Measurements from ENCODE around the gene HYAL4. TPM values are rescaled to one million over a fixed set of nuclear protein-coding genes. Genes with fewer than 3 reads are reported as not detected.

HYAL4 gene
- total and polyA plus RNA-seq, 2 experiments from 2014 or later: 0.07 TPM; not detected in 1

GRCh38 chr7:123864012-123864411 lies 19.0 kb downstream of the HYAL4 start:
- Histone ChIP-seq H3K4me1 (ENCODE audit: insufficient read depth) (peaks cover 19% of the 10 kb centered on the region), H3K36me3 (replicated peaks; ENCODE audit: insufficient read depth, low read depth) (no peaks in the 10 kb centered on the region), H3K4me2 (peak overlapping the region; percentile 28), H3K9me2 (replicated peaks; ENCODE audit: insufficient read depth) (no peaks in the 10 kb centered on the region), H3K4me3 (no peak overlapping the region), H3K27ac (peak overlapping the region; percentile 85), H3K79me2 (no peaks in the 10 kb centered on the region), H3K9me3 (ENCODE audit: low read depth) (no peaks in the 10 kb centered on the region), H3K27me3 (no peaks in the 10 kb centered on the region), H4K20me1 (ENCODE audit: insufficient read depth, poor library complexity, severe bottlenecking) (no peaks in the 10 kb centered on the region), H2AFZ (peak overlapping the region; percentile 38)
- no peak for DNase-seq (ENCODE audit: low spot score)
- TF ChIP-seq, protein P1, sequence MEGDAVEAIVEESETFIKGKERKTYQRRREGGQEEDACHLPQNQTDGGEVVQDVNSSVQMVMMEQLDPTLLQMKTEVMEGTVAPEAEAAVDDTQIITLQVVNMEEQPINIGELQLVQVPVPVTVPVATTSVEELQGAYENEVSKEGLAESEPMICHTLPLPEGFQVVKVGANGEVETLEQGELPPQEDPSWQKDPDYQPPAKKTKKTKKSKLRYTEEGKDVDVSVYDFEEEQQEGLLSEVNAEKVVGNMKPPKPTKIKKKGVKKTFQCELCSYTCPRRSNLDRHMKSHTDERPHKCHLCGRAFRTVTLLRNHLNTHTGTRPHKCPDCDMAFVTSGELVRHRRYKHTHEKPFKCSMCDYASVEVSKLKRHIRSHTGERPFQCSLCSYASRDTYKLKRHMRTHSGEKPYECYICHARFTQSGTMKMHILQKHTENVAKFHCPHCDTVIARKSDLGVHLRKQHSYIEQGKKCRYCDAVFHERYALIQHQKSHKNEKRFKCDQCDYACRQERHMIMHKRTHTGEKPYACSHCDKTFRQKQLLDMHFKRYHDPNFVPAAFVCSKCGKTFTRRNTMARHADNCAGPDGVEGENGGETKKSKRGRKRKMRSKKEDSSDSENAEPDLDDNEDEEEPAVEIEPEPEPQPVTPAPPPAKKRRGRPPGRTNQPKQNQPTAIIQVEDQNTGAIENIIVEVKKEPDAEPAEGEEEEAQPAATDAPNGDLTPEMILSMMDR (IDR thresholded peaks at IDR 0.05; ENCODE audit: poor library complexity): no peak
- no peak for TF ChIP-seq EZH2 (IDR thresholded peaks at IDR 0.05; ENCODE audit: borderline replicate concordance)
- no peak for TF ChIP-seq EZH2phosphoT487 (IDR thresholded peaks at IDR 0.05; ENCODE audit: low read depth, severe bottlenecking, unreplicated experiment)
- WGBS (ENCODE audit: low lambda C conversion rate, missing lambda C conversion rate): 52% methylated on average over 1 of the region's 1 CpG

DNA sequence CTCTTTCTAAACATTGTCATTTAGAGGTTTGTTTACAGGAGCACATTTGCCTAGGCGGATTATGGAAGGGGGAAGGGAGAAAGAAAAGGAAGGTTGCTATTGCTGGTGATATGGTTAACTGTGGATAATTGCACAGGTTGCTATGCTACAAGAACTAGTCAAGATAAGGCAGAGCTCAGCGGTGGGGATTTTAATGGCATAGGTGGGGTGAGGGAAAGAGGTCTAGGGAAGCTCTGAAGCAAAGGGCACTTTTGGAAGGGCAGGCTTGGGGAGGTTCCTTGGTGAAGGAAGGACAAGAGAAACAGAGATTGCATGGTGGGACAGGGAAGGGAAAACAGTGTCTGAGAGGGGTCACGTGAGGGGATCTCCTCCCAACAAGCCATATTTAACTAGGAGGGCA lies 19.5 kb downstream of the HYAL4 start:
- Histone ChIP-seq H3K36me3 (replicated peaks; ENCODE audit: insufficient read depth, low read depth) (no peaks in the 10 kb centered on the region), H3K4me1 (ENCODE audit: insufficient read depth) (peaks cover 19% of the 10 kb centered on the region), H3K27ac (peak overlapping the region; percentile 85), H3K27me3 (no peaks in the 10 kb centered on the region), H3K9me2 (replicated peaks; ENCODE audit: insufficient read depth) (no peaks in the 10 kb centered on the region), H3K4me3 (no peak overlapping the region), H3K4me2 (peak overlapping the region; percentile 28), H2AFZ (peak overlapping the region; percentile 38), H3K9me3 (ENCODE audit: low read depth) (no peaks in the 10 kb centered on the region), H3K79me2 (no peaks in the 10 kb centered on the region), H4K20me1 (ENCODE audit: insufficient read depth, poor library complexity, severe bottlenecking) (no peaks in the 10 kb centered on the region)
- peak; percentile 30 for DNase-seq (ENCODE audit: low spot score)
- TF ChIP-seq EZH2 (IDR thresholded peaks at IDR 0.05; ENCODE audit: borderline replicate concordance): no peak
- no peak for TF ChIP-seq EZH2phosphoT487 (IDR thresholded peaks at IDR 0.05; ENCODE audit: low read depth, severe bottlenecking, unreplicated experiment)
- TF ChIP-seq, protein P1 (IDR thresholded peaks at IDR 0.05; ENCODE audit: poor library complexity): no peak
- 36% methylated on average over 3 of the region's 3 CpGs for WGBS (ENCODE audit: low lambda C conversion rate, missing lambda C conversion rate)

DNA sequence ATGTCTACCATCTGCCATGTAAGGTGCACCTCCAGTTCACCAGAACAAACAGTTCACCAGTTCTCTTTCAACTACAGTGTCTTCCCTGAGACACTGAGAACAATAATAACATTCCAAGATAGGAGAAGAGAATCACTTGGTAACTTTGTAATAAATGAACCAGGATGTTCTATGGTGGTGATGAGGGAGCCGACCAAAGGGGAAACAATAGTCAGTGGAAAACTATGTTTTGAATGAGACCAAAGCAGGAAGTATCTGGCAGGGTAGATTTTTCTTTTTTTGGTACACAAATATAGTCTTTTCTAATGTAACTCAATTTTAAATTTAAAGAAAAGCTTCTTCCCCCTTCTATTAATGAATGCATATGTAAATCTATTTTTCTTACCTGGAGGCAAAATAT lies 20.0 kb downstream of the HYAL4 start:
- Histone ChIP-seq H3K4me1 (ENCODE audit: insufficient read depth) (peaks cover 19% of the 10 kb centered on the region), H3K9me3 (ENCODE audit: low read depth) (no peaks in the 10 kb centered on the region), H3K4me2 (peak overlapping the region; percentile 28), H3K9me2 (replicated peaks; ENCODE audit: insufficient read depth) (no peaks in the 10 kb centered on the region), H4K20me1 (ENCODE audit: insufficient read depth, poor library complexity, severe bottlenecking) (no peaks in the 10 kb centered on the region), H3K36me3 (replicated peaks; ENCODE audit: insufficient read depth, low read depth) (no peaks in the 10 kb centered on the region), H3K4me3 (no peak overlapping the region), H3K27me3 (no peaks in the 10 kb centered on the region), H3K27ac (peak overlapping the region; percentile 85), H3K79me2 (no peaks in the 10 kb centered on the region), H2AFZ (no peak overlapping the region)
- no peak for TF ChIP-seq EZH2phosphoT487 (IDR thresholded peaks at IDR 0.05; ENCODE audit: low read depth, severe bottlenecking, unreplicated experiment)
- TF ChIP-seq, protein P1 (IDR thresholded peaks at IDR 0.05; ENCODE audit: poor library complexity): no peak
- no peak for TF ChIP-seq EZH2 (IDR thresholded peaks at IDR 0.05; ENCODE audit: borderline replicate concordance)
- no peak for DNase-seq (ENCODE audit: low spot score)
- 82% methylated on average over 1 of the region's 1 CpG for WGBS (ENCODE audit: low lambda C conversion rate, missing lambda C conversion rate)

Measured in hepatocyte (in vitro differentiated cells).